ENCODE results near the gene GRIK4. TPM values are rescaled to one million over a fixed set of nuclear protein-coding genes. Genes with fewer than 3 reads are reported as not detected.

The GRIK4 gene
- total RNA-seq, 2 experiments from 2014 or later = 0.06 TPM; not detected in 1

DNA sequence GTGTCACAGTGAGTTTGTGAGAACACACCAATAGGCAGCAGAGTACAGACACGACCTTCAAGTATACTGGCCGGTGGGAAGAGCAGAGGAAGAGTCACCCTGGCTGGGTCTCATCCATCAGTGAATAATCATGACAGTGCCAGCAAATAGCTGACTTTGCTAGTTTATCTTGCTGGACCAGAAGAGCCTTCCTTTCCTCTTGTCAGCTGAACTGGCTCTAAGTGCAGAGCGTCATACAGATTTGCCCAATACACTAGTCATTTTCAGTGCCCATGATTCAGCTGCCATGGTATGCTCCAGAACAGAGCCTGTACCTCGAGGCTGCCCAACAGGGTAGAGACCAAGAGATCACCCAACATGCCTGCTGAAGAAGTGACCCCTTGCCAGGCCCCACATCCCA, 429.5 kb downstream of the GRIK4 start:
- no peaks in the 10 kb centered on the region for H3K9me2 ChIP-seq (ENCODE audit: insufficient read depth, low read length)
- BruUV-seq (replicated peaks) = no TSS peak
- H3K4me3 ChIP-seq (ENCODE audit: low read depth, low read length, poor library complexity, severe bottlenecking) = no peak overlapping the region
- no peak overlapping the region for H2AFZ ChIP-seq (ENCODE audit: low read length)
- ChIA-PET CTCF (ENCODE audit: unreplicated experiment) (no interaction called here), POLR2A (no interaction called here)
- H3K9me3 ChIP-seq (ENCODE audit: low read length) = peaks cover 8% of the 10 kb centered on the region; the same call in 1 of the 2 replicates
- no peak overlapping the region for H3K4me2 ChIP-seq (ENCODE audit: low read length)
- intact Hi-C loops (cut with micrococcal nuclease; ENCODE audit: unreplicated experiment) = no loop called here
- H3K27ac ChIP-seq (ENCODE audit: low read depth, low read length, poor library complexity, severe bottlenecking) = no peak overlapping the region
- DNase-seq (ENCODE audit: low spot score) = no peak
- no peaks in the 10 kb centered on the region for H3K36me3 ChIP-seq (ENCODE audit: insufficient read depth, low read length)
- TF ChIP-seq EZH2phosphoT487 (IDR thresholded peaks at IDR 0.05; ENCODE audit: borderline replicate concordance, low read depth, low read length) = no peak
- TF ChIP-seq CTCF (conservative IDR thresholded peaks at IDR 0.05; ENCODE audit: low read length) = no peak
- no peaks in the 10 kb centered on the region for H3K79me2 ChIP-seq (ENCODE audit: insufficient read depth, low read depth, low read length)
- H4K20me1 ChIP-seq (ENCODE audit: insufficient read depth, low read length) = no peaks in the 10 kb centered on the region
- no peaks in the 10 kb centered on the region for H3K4me1 ChIP-seq (ENCODE audit: insufficient read depth, low read length, poor library complexity, severe bottlenecking)

DNA sequence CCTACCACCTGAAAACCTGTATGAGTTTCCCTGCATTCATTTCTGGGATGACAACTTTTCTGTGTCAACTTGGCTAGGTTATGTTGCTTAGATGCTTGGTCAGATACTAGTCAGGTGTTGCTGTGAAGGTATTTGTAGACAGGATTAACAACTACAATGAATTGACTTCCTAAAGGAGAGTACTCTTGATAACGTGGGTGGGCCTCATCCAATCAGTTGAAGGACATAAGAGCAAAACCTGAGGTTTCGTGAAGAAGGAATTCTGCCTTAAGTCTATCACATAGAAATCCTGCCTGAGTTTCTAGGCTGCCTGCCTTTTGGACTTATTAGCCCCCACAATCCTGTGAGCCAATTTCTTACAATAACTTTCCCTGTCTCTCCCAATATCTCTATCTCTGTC, 431.2 kb downstream of the GRIK4 start:
- BruUV-seq (replicated peaks) = no TSS peak
- H3K27ac ChIP-seq (ENCODE audit: low read depth, low read length, poor library complexity, severe bottlenecking) = no peak overlapping the region
- H3K9me2 ChIP-seq (ENCODE audit: insufficient read depth, low read length) = no peaks in the 10 kb centered on the region
- no peaks in the 10 kb centered on the region for H3K4me1 ChIP-seq (ENCODE audit: insufficient read depth, low read length, poor library complexity, severe bottlenecking)
- H4K20me1 ChIP-seq (ENCODE audit: insufficient read depth, low read length) = no peaks in the 10 kb centered on the region
- ChIA-PET CTCF (ENCODE audit: unreplicated experiment) (no interaction called here), POLR2A (interaction anchor here (0.9 kb wide), 1 partner anchor 15 kb away, joined by 4 read pairs; no protein-coding TSS in a partner anchor)
- no peak overlapping the region for H3K4me3 ChIP-seq (ENCODE audit: low read depth, low read length, poor library complexity, severe bottlenecking)
- TF ChIP-seq EZH2phosphoT487 (IDR thresholded peaks at IDR 0.05; ENCODE audit: borderline replicate concordance, low read depth, low read length) (no peak), CTCF (conservative IDR thresholded peaks at IDR 0.05; ENCODE audit: low read length) (no peak)
- no peaks in the 10 kb centered on the region for H3K36me3 ChIP-seq (ENCODE audit: insufficient read depth, low read length)
- H3K4me2 ChIP-seq (ENCODE audit: low read length) = no peak overlapping the region
- H3K79me2 ChIP-seq (ENCODE audit: insufficient read depth, low read depth, low read length) = no peaks in the 10 kb centered on the region
- no peak overlapping the region for H2AFZ ChIP-seq (ENCODE audit: low read length)
- H3K9me3 ChIP-seq (ENCODE audit: low read length) = peaks cover 8% of the 10 kb centered on the region; the same call in 1 of the 2 replicates
- no peak for DNase-seq (ENCODE audit: low spot score)
- intact Hi-C loops (cut with micrococcal nuclease; ENCODE audit: unreplicated experiment) = no loop called here

DNA sequence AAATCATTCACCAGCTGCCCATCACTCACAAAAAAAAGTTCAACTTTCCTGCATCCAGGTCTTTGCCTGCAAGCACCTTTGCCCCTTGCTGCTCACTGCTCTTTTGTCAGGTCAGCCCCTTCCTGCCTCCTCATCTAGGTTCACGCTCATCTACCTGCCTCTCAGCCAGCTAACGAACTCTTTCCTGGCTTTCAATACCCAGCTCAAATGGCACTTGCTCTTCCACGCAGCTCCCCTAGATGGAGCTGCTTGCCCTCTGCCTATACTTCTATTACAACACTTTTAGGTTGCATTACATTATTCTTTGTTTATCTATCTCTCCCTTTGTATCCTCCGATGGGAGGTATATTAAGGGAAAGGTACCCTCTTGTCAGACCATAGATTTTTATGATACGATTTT, 433.5 kb downstream of the GRIK4 start:
- Histone ChIP-seq H3K4me1 (ENCODE audit: insufficient read depth, low read length, poor library complexity, severe bottlenecking) (no peaks in the 10 kb centered on the region), H3K27ac (ENCODE audit: low read depth, low read length, poor library complexity, severe bottlenecking) (no peak overlapping the region), H2AFZ (ENCODE audit: low read length) (no peak overlapping the region), H4K20me1 (ENCODE audit: insufficient read depth, low read length) (no peaks in the 10 kb centered on the region), H3K4me2 (ENCODE audit: low read length) (no peak overlapping the region), H3K9me2 (ENCODE audit: insufficient read depth, low read length) (no peaks in the 10 kb centered on the region), H3K4me3 (ENCODE audit: low read depth, low read length, poor library complexity, severe bottlenecking) (no peak overlapping the region), H3K36me3 (ENCODE audit: insufficient read depth, low read length) (no peaks in the 10 kb centered on the region), H3K79me2 (ENCODE audit: insufficient read depth, low read depth, low read length) (no peaks in the 10 kb centered on the region), H3K9me3 (ENCODE audit: low read length) (peaks cover 8% of the 10 kb centered on the region; the same call in 1 of the 2 replicates)
- ChIA-PET CTCF (ENCODE audit: unreplicated experiment) (interaction anchor here (0.6 kb wide), 1 partner anchor 36 kb away, joined by 4 read pairs; no protein-coding TSS in a partner anchor), POLR2A (interaction anchor here (0.7 kb wide), 2 partner anchors 58 to 296 kb away, joined by 3 to 4 read pairs; no protein-coding TSS in a partner anchor)
- intact Hi-C loops (cut with micrococcal nuclease; ENCODE audit: unreplicated experiment) = no loop called here
- TF ChIP-seq CTCF (conservative IDR thresholded peaks at IDR 0.05; ENCODE audit: low read length) (peak; percentile 71), EZH2phosphoT487 (IDR thresholded peaks at IDR 0.05; ENCODE audit: borderline replicate concordance, low read depth, low read length) (no peak)
- no peak for DNase-seq (ENCODE audit: low spot score)
- BruUV-seq (replicated peaks) = no TSS peak

Measured in OCI-LY7 (cell line).